Kasumi-1 (cell line): Measurements from ENCODE around the gene PTN.

Experiments
- DNase-seq, 2 experiments: peaks; one replicate each; lab custom pipeline; 2025; lab: John Stamatoyannopoulos, UW

Gene PTN, protein sequence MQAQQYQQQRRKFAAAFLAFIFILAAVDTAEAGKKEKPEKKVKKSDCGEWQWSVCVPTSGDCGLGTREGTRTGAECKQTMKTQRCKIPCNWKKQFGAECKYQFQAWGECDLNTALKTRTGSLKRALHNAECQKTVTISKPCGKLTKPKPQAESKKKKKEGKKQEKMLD

GRCh38 chr7:137343281-137343841 lies at the start of gene PTN:
PTN (minus strand) TSS chr7:137343733; CDS start chr7:137254973, 88,760 bp downstream.
- DNase-seq = no peak

- no peak for DNase-seq
Measured at GRCh38 chr7:137390076-137390475, 46.5 kb upstream of the PTN start.

- DNase-seq = no peak
Measured at GRCh38 chr7:137388916-137389315, 45.4 kb upstream of the PTN start.

- DNase-seq = no peak
Measured at GRCh38 chr7:137386966-137387365, 43.4 kb upstream of the PTN start.

DNA sequence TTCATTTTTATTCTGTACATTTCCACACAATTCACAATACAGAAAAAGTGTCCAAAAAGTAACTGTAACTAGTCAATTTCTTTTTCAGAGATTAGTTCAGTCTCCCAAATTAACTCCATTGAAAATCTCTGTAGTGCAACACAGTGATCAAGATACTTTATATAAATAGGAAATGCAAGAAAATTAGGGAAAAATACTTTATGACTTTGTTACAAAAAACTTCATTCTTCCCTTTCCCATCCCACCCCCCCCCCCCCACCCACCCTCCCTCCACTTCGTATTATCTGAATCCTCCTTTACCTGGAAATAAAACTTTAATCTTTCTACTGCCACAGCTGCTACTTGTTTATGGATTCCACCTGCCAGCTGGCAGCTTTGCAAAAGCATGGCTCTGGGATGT lies 37.5 kb upstream of the PTN start:
- no peak for DNase-seq

DNA sequence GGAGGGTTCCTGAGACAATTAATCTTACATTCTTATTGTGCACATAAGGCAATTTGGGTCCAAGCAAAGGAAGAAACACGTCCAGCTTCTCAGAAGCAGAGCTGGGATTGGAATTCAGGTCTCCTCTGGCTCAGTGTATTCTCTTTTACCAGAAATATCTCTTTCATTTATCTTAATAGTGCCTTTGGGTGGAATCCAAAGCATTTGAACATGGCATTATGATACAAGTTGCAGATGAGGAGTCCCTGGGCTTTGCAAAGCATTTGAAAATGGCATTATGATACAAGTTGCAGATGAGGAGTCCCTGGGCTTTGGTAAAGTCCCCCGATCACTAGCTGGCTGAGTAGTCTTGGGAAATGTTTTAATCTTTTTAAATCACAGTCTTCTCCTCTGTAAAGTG lies 30.0 kb upstream of the PTN start:
- no peak for DNase-seq

DNA sequence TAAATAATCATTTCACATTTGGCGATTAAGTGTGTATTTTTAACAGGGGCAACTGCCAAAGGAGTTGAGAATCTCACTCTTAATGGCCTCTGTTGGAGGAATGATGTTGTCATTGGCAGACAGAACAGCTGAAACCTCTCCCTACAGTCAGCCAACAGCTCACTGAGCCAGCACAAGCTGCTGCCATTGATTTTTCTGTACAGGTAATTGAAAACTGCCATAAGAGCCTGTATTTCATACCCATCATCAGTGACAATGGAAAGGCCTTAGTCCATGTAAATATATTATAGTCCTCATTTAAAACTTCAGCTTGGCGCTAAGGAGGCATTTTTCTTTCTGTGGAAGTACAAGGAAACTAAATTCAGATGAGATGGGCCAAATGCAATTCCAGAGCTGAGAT lies 28.1 kb upstream of the PTN start:
- DNase-seq = no peak

GRCh38 chr7:137366995-137367394 lies 23.5 kb upstream of the PTN start:
- no peak for DNase-seq

- no peak for DNase-seq
Measured at GRCh38 chr7:137363683-137364082, 20.1 kb upstream of the PTN start.

GRCh38 chr7:137360087-137360679 lies 16.6 kb upstream of the PTN start:
- peak in 1 of 2 experiments; percentile 9 for DNase-seq

GRCh38 chr7:137354961-137355360 lies 11.4 kb upstream of the PTN start:
- no peak for DNase-seq

GRCh38 chr7:137354396-137354795 lies 10.9 kb upstream of the PTN start:
- no peak for DNase-seq

- DNase-seq = no peak
Measured at GRCh38 chr7:137351941-137352340, 8.4 kb upstream of the PTN start.

DNA sequence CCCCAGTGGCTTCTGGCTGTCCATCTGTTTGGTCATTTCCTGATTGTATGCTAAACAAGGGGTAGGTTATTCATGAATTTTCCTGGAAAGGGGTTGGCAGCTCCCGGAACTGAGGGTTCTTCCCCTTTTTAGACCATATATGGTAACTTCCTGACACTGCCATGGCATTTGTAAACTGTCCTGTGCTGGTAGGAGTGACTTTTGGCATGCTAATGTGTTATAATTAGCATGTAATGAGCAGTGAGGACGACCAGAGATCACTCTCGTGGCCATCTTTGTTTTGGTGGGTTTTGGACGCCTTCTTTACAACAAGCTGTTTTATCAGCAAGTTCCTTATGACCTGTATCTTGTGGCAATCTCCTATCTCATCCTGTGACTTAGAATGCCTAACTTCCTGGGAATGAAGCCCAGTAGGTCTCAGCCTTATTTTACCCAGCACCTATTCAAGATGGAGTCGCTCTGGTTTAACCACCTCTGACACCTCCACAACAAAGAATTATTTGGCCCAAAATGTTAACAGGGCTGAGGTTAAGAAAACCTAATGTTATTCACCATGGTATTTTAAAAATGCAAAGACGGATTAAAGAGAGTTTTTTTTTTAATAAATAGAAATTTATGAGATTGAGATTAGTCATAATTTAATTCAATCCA lies 2.4 kb upstream of the PTN start:
- DNase-seq = no peak

- no peak for DNase-seq
Measured at GRCh38 chr7:137342828-137343261, 688 bp downstream of the PTN start.

DNA sequence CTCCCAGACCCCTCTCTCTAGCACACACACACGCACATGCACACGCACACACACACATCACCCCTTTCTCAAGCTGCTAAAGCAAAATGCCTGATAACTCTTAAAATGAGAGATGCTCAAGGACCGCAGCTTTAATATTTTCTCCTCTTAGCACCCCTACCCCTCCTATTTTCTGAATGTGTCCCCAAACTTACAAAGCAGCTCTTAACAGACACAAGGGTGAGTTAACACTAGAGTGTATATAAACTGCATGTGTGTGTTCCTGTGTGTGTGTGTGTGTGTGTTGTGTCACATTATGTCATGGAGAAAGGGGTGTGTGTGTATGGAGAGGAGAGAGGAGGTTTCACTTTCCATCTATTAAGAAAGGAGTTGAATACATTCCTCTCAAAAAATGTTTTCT lies 1.3 kb downstream of the PTN start:
- no peak for DNase-seq

GRCh38 chr7:137337902-137338301 lies 5.6 kb downstream of the PTN start:
- peak; percentile 2 to 8 for DNase-seq

- DNase-seq = no peak
Measured at GRCh38 chr7:137335814-137336213, 7.7 kb downstream of the PTN start.

- DNase-seq = no peak
Measured at GRCh38 chr7:137331378-137331777, 12.2 kb downstream of the PTN start.

DNA sequence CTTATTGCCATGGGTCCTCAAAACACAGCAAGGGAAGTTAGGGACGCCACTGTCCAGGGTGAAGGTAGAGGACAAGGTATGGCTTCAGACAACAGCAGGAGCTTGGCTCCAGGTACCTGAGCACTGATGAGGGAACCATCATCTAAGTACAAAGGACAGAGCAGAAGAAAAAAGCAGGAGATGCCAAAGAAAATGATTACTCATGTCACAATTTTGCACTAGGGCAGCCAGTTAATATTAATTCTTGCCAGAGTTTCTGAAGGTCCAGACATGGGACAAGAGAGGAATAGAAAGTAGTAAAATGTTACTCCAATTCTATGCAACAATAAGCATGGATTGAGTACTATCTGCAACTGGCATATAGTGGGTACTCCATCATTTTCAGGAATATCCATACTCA lies 14.1 kb downstream of the PTN start:
- DNase-seq = no peak

DNA sequence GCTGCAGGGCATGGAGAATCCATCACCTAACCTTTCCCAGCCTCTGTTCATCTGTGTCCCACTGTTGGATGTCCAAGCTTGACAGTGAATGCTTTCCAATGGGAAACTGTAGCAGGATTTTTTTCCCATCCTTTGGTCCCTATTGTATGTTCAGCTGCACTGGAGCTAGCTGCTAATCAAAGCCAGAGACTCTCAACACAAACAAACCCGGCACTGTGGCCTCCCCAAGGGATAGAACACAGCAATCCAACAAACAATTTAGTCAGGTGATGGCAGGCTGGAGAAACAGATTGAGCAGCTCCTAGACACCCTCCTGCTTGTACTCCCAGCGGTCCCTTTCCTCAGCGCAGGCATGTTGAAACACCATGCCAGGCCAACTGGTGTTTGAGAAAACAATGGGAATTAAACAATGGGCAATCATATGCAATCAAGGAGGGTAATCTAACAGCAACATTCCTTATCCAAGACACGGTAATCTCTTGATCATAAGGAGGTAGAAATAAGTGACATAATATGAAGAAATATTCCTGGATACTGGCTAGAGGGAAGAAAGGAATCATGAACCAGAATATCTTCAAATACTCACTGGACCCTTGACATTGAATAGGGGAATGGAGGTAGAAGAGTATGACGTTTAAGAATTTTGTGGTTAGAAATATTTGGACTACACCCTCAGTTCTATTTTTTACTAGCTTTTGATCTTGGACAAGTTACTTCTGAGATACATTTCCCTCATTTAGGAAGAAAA lies 15.0 kb downstream of the PTN start:
- no peak for DNase-seq

- no peak for DNase-seq
Measured at GRCh38 chr7:137325927-137326326, 17.6 kb downstream of the PTN start.
